ENCODE results near the gene UNC5C. TPM values are rescaled to one million over a fixed set of nuclear protein-coding genes. Genes with fewer than 3 reads are reported as not detected.

Gene UNC5C
- total and polyA plus RNA-seq, 2 of the 4 experiments (the other 2 are of a cell fraction): under 0.01 TPM

DNA sequence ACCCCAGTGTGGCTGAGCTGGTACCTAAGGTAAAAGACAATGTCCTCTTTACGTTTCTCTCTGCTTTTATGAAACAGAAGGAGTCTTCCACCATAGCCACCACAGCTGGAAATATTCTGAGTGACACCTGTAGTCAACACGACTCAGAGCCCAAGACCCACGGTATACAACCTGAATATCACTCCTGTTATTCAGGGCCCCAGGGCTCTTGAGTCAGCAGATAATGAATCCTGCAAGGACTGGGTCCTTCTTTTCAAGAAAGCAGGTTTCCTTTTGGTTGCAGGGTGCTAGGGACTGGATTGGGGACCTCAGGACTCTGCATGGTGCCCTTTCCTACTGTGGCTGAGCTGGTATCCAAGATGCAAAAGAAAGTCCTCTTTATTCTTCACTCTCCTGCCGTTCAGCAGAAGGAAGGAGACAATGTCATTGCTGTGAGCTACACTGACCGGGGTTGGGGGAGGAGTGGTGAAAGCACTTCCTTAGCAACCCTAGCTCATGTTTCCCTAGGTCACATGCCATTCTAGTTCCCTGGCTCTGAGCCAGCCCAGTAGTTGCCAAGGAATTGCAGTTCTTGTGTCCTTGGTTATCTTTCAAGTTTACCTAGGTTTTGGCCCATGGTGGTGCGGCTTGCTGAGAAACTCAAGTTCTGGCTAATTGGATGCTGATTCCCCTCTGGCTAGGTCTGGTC, 23.7 kb upstream of the UNC5C start:
- TF ChIP-seq POLR2A (IDR thresholded peaks at IDR 0.05; ENCODE audit: low read depth, low read length) (no peak), RCOR1 (IDR thresholded peaks at IDR 0.05; ENCODE audit: insufficient replicate concordance, low read length) (no peak), MAZ (IDR thresholded peaks at IDR 0.05; ENCODE audit: borderline replicate concordance, low read depth, low read length) (no peak), MXI1 (IDR thresholded peaks at IDR 0.05; ENCODE audit: borderline replicate concordance, low read depth, low read length) (no peak), RAD21 (IDR thresholded peaks at IDR 0.05; ENCODE audit: low read length) (no peak), SMC3 (IDR thresholded peaks at IDR 0.05; ENCODE audit: low read depth, low read length) (no peak), MAFK (IDR thresholded peaks at IDR 0.05; ENCODE audit: low read depth, low read length) (no peak), BHLHE40 (IDR thresholded peaks at IDR 0.05; ENCODE audit: low read depth, low read length) (no peak), FOS (IDR thresholded peaks at IDR 0.05; ENCODE audit: low read depth, low read length) (no peak), RFX5 (IDR thresholded peaks at IDR 0.05; ENCODE audit: low read depth, low read length) (no peak), ELK1 (IDR thresholded peaks at IDR 0.05; ENCODE audit: borderline replicate concordance, low read depth, low read length) (no peak), CTCF (conservative IDR thresholded peaks at IDR 0.05; ENCODE audit: low read depth, low read length) (no peak), CEBPB (IDR thresholded peaks at IDR 0.05; ENCODE audit: low read depth, low read length) (no peak)
- TF ChIP-seq, protein P1, sequence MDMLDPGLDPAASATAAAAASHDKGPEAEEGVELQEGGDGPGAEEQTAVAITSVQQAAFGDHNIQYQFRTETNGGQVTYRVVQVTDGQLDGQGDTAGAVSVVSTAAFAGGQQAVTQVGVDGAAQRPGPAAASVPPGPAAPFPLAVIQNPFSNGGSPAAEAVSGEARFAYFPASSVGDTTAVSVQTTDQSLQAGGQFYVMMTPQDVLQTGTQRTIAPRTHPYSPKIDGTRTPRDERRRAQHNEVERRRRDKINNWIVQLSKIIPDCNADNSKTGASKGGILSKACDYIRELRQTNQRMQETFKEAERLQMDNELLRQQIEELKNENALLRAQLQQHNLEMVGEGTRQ (IDR thresholded peaks at IDR 0.05; ENCODE audit: low read depth, low read length): no peak
- ChIA-PET POLR2A (ENCODE audit: unreplicated experiment) (no interaction called here), CTCF (no interaction called here)
- H4K91ac ChIP-seq (ENCODE audit: insufficient read depth, low read depth, low read length): no peak overlapping the region
- DNase-seq (no peak), ATAC-seq (ENCODE audit: low read depth) (no peak)
- intact Hi-C loops (cut with micrococcal nuclease) (no loop called here), in situ Hi-C loops (cut with MboI; ENCODE audit: low sequenced_read_pairs) (no loop called here), dilution Hi-C loops (cut with HindIII; ENCODE audit: low sequenced_read_pairs, unreplicated experiment) (no loop called here)
- H4K5ac ChIP-seq (ENCODE audit: low read depth, low read length): no peak overlapping the region
- no peak overlapping the region for H2AK5ac ChIP-seq (ENCODE audit: low read depth, low read length)
- no peak overlapping the region for H3K4me2 ChIP-seq (ENCODE audit: low read depth, low read length)
- no peaks in the 10 kb centered on the region for H3K79me1 ChIP-seq (ENCODE audit: low read depth in 1 of 2, low read length in 2 of 2)
- H3K27me3 ChIP-seq (ENCODE audit: control insufficient read depth, insufficient read depth, low read length): no peaks in the 10 kb centered on the region
- no peaks in the 10 kb centered on the region for H3K4me1 ChIP-seq (ENCODE audit: control insufficient read depth, insufficient read depth, low read length)
- H3K14ac ChIP-seq (replicated peaks; ENCODE audit: low read depth, low read length): no peak overlapping the region
- no peak overlapping the region for H2AK9ac ChIP-seq (replicated peaks; ENCODE audit: low read depth, low read length, poor library complexity)
- no CpG with 5 or more reads among the region's 6 CpGs for WGBS, 2 experiments (ENCODE audit: extremely low coverage in 2 of 2, insufficient read length in 1 of 2)
- H2AFZ ChIP-seq (replicated peaks; ENCODE audit: low read length, poor library complexity): no peak overlapping the region
- H2BK15ac ChIP-seq (ENCODE audit: low read depth, low read length): no peak overlapping the region
- H4K8ac ChIP-seq (ENCODE audit: low read depth in 2 of 2, low read length in 2 of 2): no peak overlapping the region
- H2BK20ac ChIP-seq (ENCODE audit: low read depth, low read length): no peak overlapping the region
- no peak overlapping the region for H3K23ac ChIP-seq (ENCODE audit: low read depth, low read length)
- no peak overlapping the region for H2BK120ac ChIP-seq (ENCODE audit: low read depth, low read length)
- no peak overlapping the region for H3K27ac ChIP-seq (ENCODE audit: insufficient read depth, low read length)
- BruUV-seq (replicated peaks): no TSS peak
- no peak overlapping the region for H3K18ac ChIP-seq (ENCODE audit: low read depth, low read length)
- H4K20me1 ChIP-seq (ENCODE audit: insufficient read depth, low read length): no peaks in the 10 kb centered on the region
- no peak overlapping the region for H3K4ac ChIP-seq (ENCODE audit: low read depth, low read length)
- no peaks in the 10 kb centered on the region for H3K36me3 ChIP-seq (ENCODE audit: control insufficient read depth, insufficient read depth, low read length)
- no peak overlapping the region for H3K4me3 ChIP-seq (ENCODE audit: insufficient read depth, low read depth, low read length)
- H3K56ac ChIP-seq (ENCODE audit: extremely low read depth, insufficient read depth, low read length): no peak overlapping the region
- no peaks in the 10 kb centered on the region for H3K9me1 ChIP-seq (ENCODE audit: insufficient read depth, low read length)
- no peaks in the 10 kb centered on the region for H3K9me3 ChIP-seq (ENCODE audit: control insufficient read depth, insufficient read depth, low read length)
- H2BK5ac ChIP-seq (ENCODE audit: low read depth, low read length, poor library complexity, severe bottlenecking): no peak overlapping the region
- H3K9ac ChIP-seq (ENCODE audit: low read depth, low read length): no peak overlapping the region
